GM23338 (cell line): ENCODE measurements around the gene SLC43A3. TPM values are rescaled to one million over a fixed set of nuclear protein-coding genes. Genes with fewer than 3 reads are reported as not detected.

ENCODE experiments used
- ATAC-seq: fragments of 200-7000 bp; cut with Tn5 transposase; 3 replicates; pipeline ENCODE4 v1.9.1; 2020
- DNase-seq: peaks from one replicate; pipeline ENCODE4 v3.0.0-alpha.2; 2015; ENCODE audit warnings: low spot score
- H2AFZ ChIP-seq: fragments of 200-600 bp; sonication (generic); 2 replicates; pipeline ENCODE4 v1.8.0; 2016; ENCODE audit warnings: antibody characterized with exemption, mild to moderate bottlenecking, moderate library complexity
- H3F3A ChIP-seq: fragments of 200-600 bp; sonication (generic); replicated peaks from 2 replicates; pipeline ENCODE4 v1.8.0; 2017; ENCODE audit warnings: antibody characterized with exemption, mixed run types, low read depth
- H3K27ac ChIP-seq: fragments of 200-600 bp; sonication (generic); 2 replicates; pipeline ENCODE4 v1.6.1; 2016; ENCODE audit warnings: low read depth
- H3K27me3 ChIP-seq: fragments of 200-600 bp; sonication (generic); 2 replicates; pipeline ENCODE4 v1.8.0; 2016; ENCODE audit warnings: mild to moderate bottlenecking, mixed run types, moderate library complexity; ENCODE audit not compliant: insufficient read depth
- H3K36me3 ChIP-seq: fragments of 200-600 bp; sonication (generic); 2 replicates; pipeline ENCODE4 v1.8.0; 2016; ENCODE audit warnings: mild to moderate bottlenecking; ENCODE audit not compliant: insufficient read depth
- H3K4me1 ChIP-seq: fragments of 200-600 bp; sonication (generic); 2 replicates; pipeline ENCODE4 v1.8.0; 2016; ENCODE audit warnings: mild to moderate bottlenecking, moderate library complexity; ENCODE audit not compliant: insufficient read depth
- H3K4me2 ChIP-seq: fragments of 200-600 bp; sonication (generic); 2 replicates; pipeline ENCODE4 v1.7.1; 2017; ENCODE audit warnings: mixed run types
- H3K4me3 ChIP-seq: fragments of 200-600 bp; sonication (generic); 2 replicates; pipeline ENCODE4 v1.6.1; 2016; ENCODE audit warnings: mixed run types
- H3K79me2 ChIP-seq: fragments of 200-600 bp; sonication (generic); replicated peaks from 2 replicates; pipeline ENCODE4 v1.8.0; 2017; ENCODE audit warnings: mild to moderate bottlenecking; ENCODE audit not compliant: insufficient read depth
- H3K9me2 ChIP-seq: fragments of 200-600 bp; sonication (generic); 2 replicates; pipeline ENCODE4 v1.8.0; 2017; ENCODE audit not compliant: insufficient read depth
- H4K20me1 ChIP-seq: fragments of 200-600 bp; sonication (generic); replicated peaks from 2 replicates; pipeline ENCODE4 v1.8.0; 2017; ENCODE audit warnings: mild to moderate bottlenecking; ENCODE audit not compliant: insufficient read depth
- H3K27ac Mint-ChIP-seq: 2 replicates; pipeline ENCODE4 v1.8.0; 2020; ENCODE audit warnings: inconsistent platforms, mild to moderate bottlenecking, moderate library complexity, mixed read lengths
- H3K27me3 Mint-ChIP-seq: 3 replicates; pipeline ENCODE4 v1.8.0; 2022; ENCODE audit warnings: low read depth, mild to moderate bottlenecking, moderate library complexity, mixed read lengths, inconsistent platforms; ENCODE audit not compliant: insufficient read depth, poor library complexity
- H3K36me3 Mint-ChIP-seq: 3 replicates; pipeline ENCODE4 v1.8.0; 2021; ENCODE audit warnings: low read depth, mild to moderate bottlenecking, inconsistent platforms, moderate library complexity, mixed read lengths
- H3K4me1 Mint-ChIP-seq: 3 replicates; pipeline ENCODE4 v1.8.0; 2020; ENCODE audit warnings: mild to moderate bottlenecking, inconsistent platforms, mixed read lengths
- H3K4me3 Mint-ChIP-seq: 3 replicates; pipeline ENCODE4 v1.8.0; 2021; ENCODE audit warnings: moderate library complexity, mild to moderate bottlenecking, inconsistent platforms, mixed read lengths
- H3K9me3 Mint-ChIP-seq: 3 replicates; pipeline ENCODE4 v1.8.0; 2020; ENCODE audit warnings: moderate library complexity, mild to moderate bottlenecking, inconsistent platforms, mixed read lengths
- CREB1 ChIP-seq: fragments of 250-450 bp; sonication (Bioruptor Pico); IDR thresholded peaks from 2 replicates; pipeline ENCODE4 v1.5.0; 2020; ENCODE audit warnings: low read depth, mild to moderate bottlenecking, moderate library complexity
- CTCF ChIP-seq, 2 experiments: fragments of 200-600 bp in 1 of 2; sonication (generic) in 1 of 2; conservative IDR thresholded peaks; 2 replicates each; pipeline versions ENCODE4 v1.5.1 to v1.6.1; 2016 to 2017; ENCODE audit warnings: antibody characterized with exemption in 2 of 2, low read depth in 2 of 2, mild to moderate bottlenecking in 2 of 2, moderate library complexity in 1 of 2
- ETS1 ChIP-seq: IDR thresholded peaks from 2 replicates; pipeline ENCODE4 v1.6.1; 2016; ENCODE audit warnings: antibody characterized with exemption
- EZH2 ChIP-seq: fragments of 200-600 bp; sonication (generic); IDR thresholded peaks from one replicate; pipeline ENCODE4 v1.8.0; 2017; ENCODE audit warnings: antibody characterized with exemption, mild to moderate bottlenecking, low read depth; ENCODE audit not compliant: unreplicated experiment
- NANOG ChIP-seq: IDR thresholded peaks from 2 replicates; pipeline ENCODE4 v1.6.1; 2016; ENCODE audit warnings: antibody characterized with exemption, borderline replicate concordance
- POLR2AphosphoS5 ChIP-seq: IDR thresholded peaks from 2 replicates; pipeline ENCODE4 v1.6.1; 2016; ENCODE audit warnings: antibody characterized with exemption, low read depth
- REST ChIP-seq: IDR thresholded peaks from one replicate; pipeline ENCODE4 v1.6.1; 2018; ENCODE audit warnings: antibody characterized with exemption; ENCODE audit not compliant: unreplicated experiment
- STAT1 ChIP-seq: IDR thresholded peaks from one replicate; pipeline ENCODE4 v1.6.1; 2016; ENCODE audit warnings: antibody characterized with exemption; ENCODE audit not compliant: unreplicated experiment
- ZNF114 ChIP-seq: fragments of 250-450 bp; sonication (Bioruptor Pico); IDR thresholded peaks from 2 replicates; pipeline ENCODE4 v1.5.0; 2020; ENCODE audit warnings: mild to moderate bottlenecking, moderate library complexity
- ZNF331 ChIP-seq: fragments of 250-450 bp; sonication (Bioruptor Pico); IDR thresholded peaks from 2 replicates; pipeline ENCODE4 v1.5.0; 2020; ENCODE audit warnings: low read depth, mild to moderate bottlenecking, moderate library complexity
- ZNF462 ChIP-seq: fragments of 250-450 bp; sonication (Bioruptor Pico); IDR thresholded peaks from 2 replicates; pipeline ENCODE4 v1.5.0; 2020; ENCODE audit warnings: mild to moderate bottlenecking, moderate library complexity
- polyA plus RNA-seq: library from polyadenylated mRNA; unstranded; fragments of >200 nt; fragmentation: Nextera tagmentation; extraction: Ambion mirVana; gene quantifications from 2 replicates; pipeline ENCODE4 v1.2.1, GENCODE V29; 2016
- total RNA-seq: library from RNA; depleted of rRNA; stranded (reverse); fragments of >200 nt; shearing (Covaris generic); gene quantifications from 2 replicates; pipeline ENCODE4 v1.2.3, GENCODE V29; 2014

The SLC43A3 gene
- total and polyA plus RNA-seq, 2 experiments from 2014 or later = 14.3 to 24.8 TPM

- no peak for ATAC-seq
- no peak overlapping the region; the same call in 1 of the 2 replicates for H3K27ac Mint-ChIP-seq
- Histone ChIP-seq H3K27me3 (no peaks in the 10 kb centered on the region), H3K36me3 (peaks cover 12% of the 10 kb centered on the region), H2AFZ (no peak overlapping the region), H3K9me2 (no peaks in the 10 kb centered on the region), H3K4me3 (no peak overlapping the region), H3K27ac (no peak overlapping the region), H3F3A (no peaks in the 10 kb centered on the region), H3K4me1 (no peaks in the 10 kb centered on the region), H3K79me2 (no peaks in the 10 kb centered on the region), H3K4me2 (no peak overlapping the region), H4K20me1 (peaks cover 4% of the 10 kb centered on the region)
- H3K27me3 Mint-ChIP-seq = peaks cover 8% of the 10 kb centered on the region
- DNase-seq = no peak
- no peaks in the 10 kb centered on the region for H3K4me1 Mint-ChIP-seq
- no peak overlapping the region for H3K4me3 Mint-ChIP-seq
- TF ChIP-seq ETS1 (no peak), REST (no peak), ZNF114 (CRISPR knock-in tag) (no peak), CTCF (conservative IDR thresholded peaks at IDR 0.05; ENCODE audit: low read depth in 2 of 2) (no peak), EZH2 (no peak), ZNF331 (CRISPR knock-in tag) (no peak), STAT1 (no peak), NANOG (no peak), CREB1 (CRISPR knock-in tag) (no peak), ZNF462 (CRISPR knock-in tag) (no peak), POLR2AphosphoS5 (no peak)
- H3K9me3 Mint-ChIP-seq = no peaks in the 10 kb centered on the region
- peaks cover 38% of the 10 kb centered on the region for H3K36me3 Mint-ChIP-seq
These were observed 20.5 kb downstream of the SLC43A3 start for GRCh38 chr11:57406337-57406904.
